ENCODE results near the gene CEBPB.

The CEBPB gene

GRCh38 chr20:50223039-50224005 lies 32.7 kb downstream of the CEBPB start:
- no peak overlapping the region for H3K27ac ChIP-seq
- no peak for TF ChIP-seq CTCF (conservative IDR thresholded peaks at IDR 0.05)

- TF ChIP-seq CTCF (conservative IDR thresholded peaks at IDR 0.05) = no peak
- no peak overlapping the region for H3K27ac ChIP-seq
Observed at GRCh38 chr20:50224052-50224451, 33.4 kb downstream of the CEBPB start.

DNA sequence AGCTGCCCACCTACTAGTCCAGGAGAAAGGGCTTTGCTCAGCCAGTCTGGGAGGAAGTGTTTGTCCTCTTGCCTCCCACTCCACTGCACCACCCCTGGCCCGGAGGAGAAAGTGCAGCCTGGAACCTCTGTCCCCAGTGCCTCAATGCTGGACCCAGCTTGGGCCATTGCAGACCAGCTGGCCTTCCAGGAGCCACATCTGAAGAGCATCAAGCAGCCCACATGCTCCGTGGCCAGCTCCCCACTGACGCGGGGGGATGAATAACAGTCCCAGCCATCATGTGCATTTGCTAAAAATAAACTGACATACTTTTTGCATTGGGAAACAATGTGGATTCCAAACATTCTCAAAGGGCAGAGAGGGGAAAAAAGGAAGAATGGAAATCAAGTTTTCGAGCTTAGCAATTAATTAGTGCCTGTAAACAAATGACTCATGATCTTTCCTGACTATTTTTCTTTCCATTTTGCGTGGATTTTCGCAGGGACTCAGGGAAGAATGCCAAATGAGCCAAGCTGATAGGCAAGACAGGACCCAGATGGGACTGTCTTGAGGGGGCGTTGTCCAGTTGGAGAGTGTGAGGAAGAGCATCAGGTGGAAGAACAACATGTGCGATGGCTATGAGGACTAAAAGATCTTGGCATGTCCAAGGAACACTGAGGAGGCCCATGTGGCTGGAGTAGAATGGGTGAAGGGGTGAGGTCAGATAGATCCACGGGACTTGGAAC lies 34.1 kb downstream of the CEBPB start:
- H3K27ac ChIP-seq = no peak overlapping the region
- TF ChIP-seq CTCF (conservative IDR thresholded peaks at IDR 0.05) = no peak

GRCh38 chr20:50226093-50226974 lies 35.7 kb downstream of the CEBPB start:
- no peak overlapping the region for H3K27ac ChIP-seq
- no peak for TF ChIP-seq CTCF (conservative IDR thresholded peaks at IDR 0.05)

GRCh38 chr20:50227506-50227905 lies 36.9 kb downstream of the CEBPB start:
- no peak for TF ChIP-seq CTCF (conservative IDR thresholded peaks at IDR 0.05)

DNA sequence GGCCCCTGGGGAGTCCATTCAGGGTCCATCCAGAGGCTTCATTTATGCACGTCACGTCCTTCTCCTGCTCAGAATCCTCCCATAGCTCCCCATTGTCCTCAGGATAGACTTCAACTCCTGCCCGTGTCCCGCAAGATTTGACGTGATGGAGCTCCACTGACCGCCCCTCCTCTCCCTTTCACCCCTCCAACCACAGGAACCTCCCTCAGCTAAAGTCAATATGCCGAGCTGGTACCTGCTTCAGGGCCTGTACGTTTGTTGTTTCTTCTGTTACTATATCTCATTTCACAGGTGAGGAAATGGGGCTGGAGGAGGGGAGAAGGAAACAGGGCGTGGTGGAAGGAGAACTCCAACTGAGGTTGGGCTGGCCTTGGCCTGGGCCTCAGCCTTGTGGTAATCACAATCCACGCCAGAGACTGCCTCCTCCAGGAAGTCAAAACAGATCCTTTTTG lies 38.6 kb downstream of the CEBPB start:
- TF ChIP-seq CTCF (conservative IDR thresholded peaks at IDR 0.05) = no peak

More at GRCh38 chr20:50227506-50227905, 36.9 kb downstream of the CEBPB start:
- H3K27ac ChIP-seq = no peak overlapping the region

More for the DNA sequence above, 38.6 kb downstream of the CEBPB start:
- no peak overlapping the region for H3K27ac ChIP-seq

Data from VCaP (cell line).